Measurements from ENCODE around the gene CMC2. TPM values are rescaled to one million over a fixed set of nuclear protein-coding genes. Genes with fewer than 3 reads are reported as not detected.
A peak's percentile ranks its signal among the peaks of the same experiment; 100 is the strongest.

Gene CMC2
- total and polyA plus RNA-seq, 2 donors from 2014 or later = 33.4 to 146 TPM

DNA sequence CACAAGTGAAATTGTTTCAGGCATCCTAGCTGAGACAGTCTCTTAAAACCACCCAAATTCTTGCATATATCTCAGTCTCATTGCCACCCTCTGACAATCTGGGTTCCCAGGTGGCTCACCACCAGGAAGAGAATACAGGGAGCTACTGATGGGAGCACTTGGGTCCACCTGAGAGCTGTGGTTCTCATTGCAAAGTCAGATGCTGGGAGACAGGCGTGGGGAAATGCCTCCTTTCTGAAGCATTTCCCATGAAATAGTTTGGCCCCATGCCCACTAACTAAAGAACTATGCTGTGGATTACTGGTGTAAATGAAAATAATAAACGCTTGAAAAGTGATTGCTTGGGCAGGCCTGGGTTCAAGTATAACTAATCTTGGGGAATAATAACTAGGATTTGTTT lies 70.3 kb downstream of the CMC2 start:
- H3K4me1 ChIP-seq (ENCODE audit: control insufficient read depth in 2 of 3, insufficient read depth in 2 of 3, low read depth in 1 of 3, low read length in 3 of 3) = peaks cover 0 to 7% (median 3%) of the 10 kb centered on the region in 3 donors
- no peaks in the 10 kb centered on the region for H3K9me3 ChIP-seq (ENCODE audit: control insufficient read depth in 2 of 3, insufficient read depth in 1 of 3, low read length in 3 of 3)
- H3K36me3 ChIP-seq (ENCODE audit: control insufficient read depth in 2 of 3, insufficient read depth in 3 of 3, low read length in 3 of 3) = no peaks in the 10 kb centered on the region
- no peak overlapping the region for H3K4me3 ChIP-seq (ENCODE audit: low read length in 3 of 3)
- intact Hi-C loops (cut with DNase I) = no loop called here
- H3K27ac ChIP-seq (ENCODE audit: low read depth in 2 of 2, low read length in 2 of 2) = no peak overlapping the region
- no peaks in the 10 kb centered on the region for H3K27me3 ChIP-seq (ENCODE audit: control insufficient read depth, insufficient read depth, low read length)
- DNase-seq (peak in 1 of 5 donors; percentile 29), FAIRE-seq (no peak)
- TF ChIP-seq, protein P1, sequence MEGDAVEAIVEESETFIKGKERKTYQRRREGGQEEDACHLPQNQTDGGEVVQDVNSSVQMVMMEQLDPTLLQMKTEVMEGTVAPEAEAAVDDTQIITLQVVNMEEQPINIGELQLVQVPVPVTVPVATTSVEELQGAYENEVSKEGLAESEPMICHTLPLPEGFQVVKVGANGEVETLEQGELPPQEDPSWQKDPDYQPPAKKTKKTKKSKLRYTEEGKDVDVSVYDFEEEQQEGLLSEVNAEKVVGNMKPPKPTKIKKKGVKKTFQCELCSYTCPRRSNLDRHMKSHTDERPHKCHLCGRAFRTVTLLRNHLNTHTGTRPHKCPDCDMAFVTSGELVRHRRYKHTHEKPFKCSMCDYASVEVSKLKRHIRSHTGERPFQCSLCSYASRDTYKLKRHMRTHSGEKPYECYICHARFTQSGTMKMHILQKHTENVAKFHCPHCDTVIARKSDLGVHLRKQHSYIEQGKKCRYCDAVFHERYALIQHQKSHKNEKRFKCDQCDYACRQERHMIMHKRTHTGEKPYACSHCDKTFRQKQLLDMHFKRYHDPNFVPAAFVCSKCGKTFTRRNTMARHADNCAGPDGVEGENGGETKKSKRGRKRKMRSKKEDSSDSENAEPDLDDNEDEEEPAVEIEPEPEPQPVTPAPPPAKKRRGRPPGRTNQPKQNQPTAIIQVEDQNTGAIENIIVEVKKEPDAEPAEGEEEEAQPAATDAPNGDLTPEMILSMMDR (IDR thresholded peaks at IDR 0.05; ENCODE audit: borderline replicate concordance, extremely low read depth, insufficient read depth) = no peak
- H3K9ac ChIP-seq (ENCODE audit: low read length in 3 of 3) = no peak overlapping the region

DNA sequence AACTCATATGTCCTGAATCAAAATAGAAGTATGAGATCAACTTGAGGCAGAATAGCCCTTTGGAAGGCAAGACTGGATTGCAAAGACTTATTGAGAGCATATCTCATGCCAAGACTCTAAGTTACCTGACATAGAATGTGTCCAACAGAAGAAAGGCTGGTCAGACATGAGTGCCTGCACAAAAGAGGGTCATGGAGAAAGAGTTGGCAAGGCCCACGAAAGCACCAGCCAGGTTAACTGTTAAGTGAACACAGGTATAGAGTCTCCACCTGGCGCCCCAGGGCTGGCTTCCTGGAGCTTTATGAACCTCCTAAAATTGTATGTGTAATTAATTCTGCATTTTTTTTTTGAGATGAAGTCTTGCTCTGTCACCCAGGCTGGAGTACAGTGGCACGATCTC lies 71.0 kb downstream of the CMC2 start:
- Histone ChIP-seq H3K4me1 (ENCODE audit: control insufficient read depth in 2 of 3, insufficient read depth in 2 of 3, low read depth in 1 of 3, low read length in 3 of 3) (peaks cover 0 to 7% (median 3%) of the 10 kb centered on the region in 3 donors), H3K9ac (ENCODE audit: low read length in 3 of 3) (no peak overlapping the region), H3K36me3 (ENCODE audit: control insufficient read depth in 2 of 3, insufficient read depth in 3 of 3, low read length in 3 of 3) (no peaks in the 10 kb centered on the region), H3K9me3 (ENCODE audit: control insufficient read depth in 2 of 3, insufficient read depth in 1 of 3, low read length in 3 of 3) (no peaks in the 10 kb centered on the region), H3K27ac (ENCODE audit: low read depth in 2 of 2, low read length in 2 of 2) (no peak overlapping the region), H3K27me3 (ENCODE audit: control insufficient read depth, insufficient read depth, low read length) (no peaks in the 10 kb centered on the region), H3K4me3 (ENCODE audit: low read length in 3 of 3) (no peak overlapping the region)
- intact Hi-C loops (cut with DNase I) = no loop called here
- FAIRE-seq (no peak), DNase-seq (no peak)
- TF ChIP-seq, protein P1 (IDR thresholded peaks at IDR 0.05; ENCODE audit: borderline replicate concordance, extremely low read depth, insufficient read depth) = no peak

DNA sequence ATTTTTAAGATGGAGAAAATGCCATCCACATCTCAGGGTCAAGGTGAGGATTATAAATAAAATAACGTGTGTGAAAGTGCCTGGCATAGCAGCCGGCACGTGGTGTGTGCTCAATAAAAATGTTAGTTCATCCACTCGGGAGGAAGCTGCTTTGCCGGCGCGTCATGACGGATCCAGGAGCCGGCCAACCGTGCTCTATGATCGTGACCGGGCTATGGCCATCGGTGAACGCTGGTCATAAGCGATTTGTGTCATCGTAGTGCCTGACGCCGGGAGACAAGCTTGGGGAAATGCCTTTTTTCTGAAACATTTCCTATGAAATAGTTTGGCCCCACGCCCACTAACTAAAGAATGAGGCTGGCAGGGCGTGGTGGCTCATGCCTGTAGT lies 74.0 kb downstream of the CMC2 start:
- FAIRE-seq = no peak
- Histone ChIP-seq H3K27me3 (ENCODE audit: control insufficient read depth, insufficient read depth, low read length) (no peaks in the 10 kb centered on the region), H3K4me3 (ENCODE audit: low read length in 3 of 3) (peak overlapping the region in 2 of 3 donors; percentile 26 to 55)

More for the DNA sequence above, 74.0 kb downstream of the CMC2 start:
- Histone ChIP-seq H3K9me3 (ENCODE audit: control insufficient read depth in 2 of 3, insufficient read depth in 1 of 3, low read length in 3 of 3) (no peaks in the 10 kb centered on the region), H3K36me3 (ENCODE audit: control insufficient read depth in 2 of 3, insufficient read depth in 3 of 3, low read length in 3 of 3) (no peaks in the 10 kb centered on the region), H3K27ac (ENCODE audit: low read depth in 2 of 2, low read length in 2 of 2) (peak overlapping the region; percentile 51 to 71), H3K4me1 (ENCODE audit: control insufficient read depth in 2 of 3, insufficient read depth in 2 of 3, low read depth in 1 of 3, low read length in 3 of 3) (peaks cover 0 to 3% (median 3%) of the 10 kb centered on the region in 3 donors), H3K9ac (ENCODE audit: low read length in 3 of 3) (peak overlapping the region in 1 of 3 donors; percentile 58)
- TF ChIP-seq, protein P1 (IDR thresholded peaks at IDR 0.05; ENCODE audit: borderline replicate concordance, extremely low read depth, insufficient read depth) = no peak
- DNase-seq = peak in 3 of 5 donors; percentile 51 to 84 (median 52)
- intact Hi-C loops (cut with DNase I) = no loop called here

All from kidney (tissue), 14 donors.